ENCODE measurements around the gene GUCY1A2.

GRCh38 chr11:106958517-106959248 lies 59.6 kb downstream of the GUCY1A2 start:
- TF ChIP-seq CTCF (IDR thresholded peaks at IDR 0.05) (no peak), POLR2A (IDR thresholded peaks at IDR 0.05) (no peak)
